HepG2 (cell line): Measurements from ENCODE around the gene ATXN2. TPM values are rescaled to one million over a fixed set of nuclear protein-coding genes. Genes with fewer than 3 reads are reported as not detected.

Experiments used
- DNMT1 ChIP-seq: sonication (generic); formaldehyde crosslinking; IDR thresholded peaks from 2 replicates; pipeline ENCODE4 v1.5.1; 2020; ENCODE audit warnings: mild to moderate bottlenecking, missing genetic modification reagents
- ERF ChIP-seq: IDR thresholded peaks from 2 replicates; pipeline ENCODE4 v1.6.1; 2018; ENCODE audit warnings: missing biosample characterization, missing genetic modification reagents
- GABPB1 ChIP-seq: IDR thresholded peaks from 2 replicates; pipeline ENCODE4 v1.6.1; 2016; ENCODE audit warnings: mild to moderate bottlenecking, missing genetic modification reagents, moderate library complexity, missing compliant biosample characterization
- GTF2F1 ChIP-seq: fragments of 150-350 bp; IDR thresholded peaks from 2 replicates; pipeline ENCODE4 v1.6.1; 2014; ENCODE audit warnings: low read length
- HDAC1 ChIP-seq: sonication (generic); formaldehyde crosslinking; IDR thresholded peaks from 2 replicates; pipeline ENCODE4 v1.5.1; 2020; ENCODE audit warnings: mild to moderate bottlenecking, missing genetic modification reagents
- MAFG ChIP-seq: sonication (generic); formaldehyde crosslinking; IDR thresholded peaks from 2 replicates; pipeline ENCODE4 v1.5.1; 2020; ENCODE audit warnings: mild to moderate bottlenecking, missing genetic modification reagents
- PAF1 ChIP-seq: IDR thresholded peaks from 2 replicates; pipeline ENCODE4 v1.6.1; 2016; ENCODE audit warnings: missing genetic modification reagents, missing compliant biosample characterization
- RBM22 ChIP-seq: fragments of 200-400 bp; formaldehyde crosslinking; optimal IDR thresholded peaks from 2 replicates; pipeline ENCODE3; 2017; ENCODE audit warnings: mild to moderate bottlenecking, low read length, moderate library complexity
- SNRNP70 ChIP-seq: fragments of 200-400 bp; formaldehyde crosslinking; IDR thresholded peaks from 2 replicates; pipeline ENCODE4 v1.6.1; 2017; ENCODE audit warnings: mild to moderate bottlenecking, low read depth, low read length, moderate library complexity
- ZC3H13 ChIP-seq: sonication (generic); formaldehyde crosslinking; IDR thresholded peaks from 2 replicates; pipeline ENCODE4 v1.8.1; 2023; ENCODE audit warnings: mild to moderate bottlenecking, missing genetic modification reagents, moderate library complexity
- ZFX ChIP-seq: sonication (generic); formaldehyde crosslinking; IDR thresholded peaks from 2 replicates; pipeline ENCODE4 v1.4.0; 2020; ENCODE audit warnings: mild to moderate bottlenecking, low read depth, missing genetic modification reagents, moderate library complexity
- ZNF263 ChIP-seq: sonication (generic); formaldehyde crosslinking; IDR thresholded peaks from 2 replicates; pipeline ENCODE4 v1.4.0; 2020; ENCODE audit warnings: missing genetic modification reagents
- ZNF564 ChIP-seq: sonication (generic); formaldehyde crosslinking; IDR thresholded peaks from 2 replicates; pipeline ENCODE4 v1.8.1; 2023; ENCODE audit warnings: mild to moderate bottlenecking, missing genetic modification reagents
- ZNF572 ChIP-seq: sonication (generic); formaldehyde crosslinking; IDR thresholded peaks from 2 replicates; pipeline ENCODE4 v1.5.1; 2020; ENCODE audit warnings: mild to moderate bottlenecking, missing genetic modification reagents
- ZNF703 ChIP-seq: sonication (generic); formaldehyde crosslinking; IDR thresholded peaks from 2 replicates; pipeline ENCODE4 v1.5.1; 2020; ENCODE audit warnings: missing genetic modification reagents, mild to moderate bottlenecking, moderate library complexity, borderline replicate concordance
- ZSCAN12 ChIP-seq: sonication (generic); formaldehyde crosslinking; IDR thresholded peaks from 2 replicates; pipeline ENCODE4 v1.9.0; 2021; ENCODE audit warnings: mild to moderate bottlenecking, missing genetic modification reagents
- polyA plus RNA-seq, 8 experiments: library from polyadenylated mRNA; depleted of rRNA in 3 of 8; stranded (reverse) in 7 of 8; unstranded in 1 of 8; fragments of >200 nt; fragmentation: Illumina TruSeq in 4 of 8; extraction: Trizol in 4 of 8; gene quantifications; 2 replicates each; pipeline versions ENCODE4 v1.2.1 to v1.2.3, GENCODE V29; 2011 to 2016; ENCODE audit warnings: low read depth in 4 of 8, missing spikeins in 1 of 8, mixed read lengths in 1 of 8; ENCODE audit not compliant: insufficient read depth in 1 of 8
- total RNA-seq, 5 experiments: library from RNA; depleted of rRNA; stranded (reverse); fragments of >200 nt; fragmentation: Illumina TruSeq; extraction: Trizol; gene quantifications; 2 replicates each; pipeline ENCODE4 v1.2.3, GENCODE V29; 2016; ENCODE audit warnings: low read depth in 1 of 5
- TF ChIP-seq, protein P1 (sequence below): IDR thresholded peaks from 2 replicates; pipeline ENCODE4 v1.6.1; 2016; ENCODE audit warnings: low read depth, missing genetic modification reagents, missing compliant biosample characterization
- TF ChIP-seq, protein P2 (sequence below): IDR thresholded peaks from 2 replicates; pipeline ENCODE4 v1.4.0; 2020; ENCODE audit warnings: mild to moderate bottlenecking, missing genetic modification reagents
- TF ChIP-seq, protein P3 (sequence below): sonication (generic); formaldehyde crosslinking; IDR thresholded peaks from 2 replicates; pipeline ENCODE4 v1.5.0; 2020; ENCODE audit warnings: missing genetic modification reagents

Gene ATXN2
- total and polyA plus RNA-seq, 2 of the 13 experiments (the other 11 are each of a cell fraction or from before 2014, with no cell fraction given), result 18.1 to 27.1 TPM

DNA sequence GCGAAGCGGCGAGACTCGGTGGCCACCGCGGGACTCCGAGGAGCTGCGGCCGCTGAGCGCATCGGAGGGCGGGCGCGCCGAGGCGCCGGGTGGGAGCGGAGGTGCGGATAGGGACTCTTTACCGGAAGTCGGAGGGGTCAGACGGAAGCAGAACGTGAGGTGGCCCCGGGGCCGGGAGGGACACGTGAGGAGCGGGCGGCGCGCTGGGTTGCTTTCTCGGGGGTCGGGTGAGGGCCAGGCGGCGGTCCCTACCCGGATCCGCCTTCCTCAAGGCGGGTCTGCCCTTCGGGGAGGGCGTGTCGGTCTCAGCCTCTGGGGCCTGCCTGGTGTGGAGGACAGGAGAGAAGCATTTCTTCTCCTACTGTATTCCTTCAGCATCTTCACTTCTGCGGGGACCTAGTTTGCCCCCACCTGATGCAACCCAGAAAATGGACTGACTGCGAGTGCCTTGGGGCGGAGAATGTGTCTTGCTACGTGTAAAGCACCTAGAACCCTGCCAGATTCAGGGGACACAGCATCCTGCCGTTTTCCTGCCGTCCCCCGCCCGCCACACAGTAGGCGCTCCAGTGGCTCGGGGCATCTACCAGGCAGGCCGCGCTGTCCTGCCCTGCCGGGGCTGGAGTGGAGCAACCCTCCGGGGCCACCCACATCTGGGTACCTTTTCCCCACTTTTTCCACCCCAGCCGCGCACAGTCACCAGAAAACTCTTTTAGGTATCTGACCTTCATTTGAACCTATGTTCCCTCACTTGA, 514 bp upstream of the ATXN2 start (continued):
- TF ChIP-seq PAF1 (CRISPR knock-in tag) (no peak), GABPB1 (CRISPR knock-in tag) (peak; percentile 95), ERF (CRISPR knock-in tag) (no peak), ZNF263 (no peak; the same call in 1 of the 2 replicates), ZNF564 (peak; percentile 68; the same call in 1 of the 2 replicates), HDAC1 (CRISPR knock-in tag) (peak; percentile 74; the same call in 1 of the 2 replicates), ZSCAN12 (CRISPR knock-in tag) (no peak), ZNF703 (CRISPR knock-in tag) (no peak), ZNF572 (CRISPR knock-in tag) (no peak), ZFX (CRISPR knock-in tag) (peak; percentile 88), RBM22 (peak; percentile 89), MAFG (CRISPR knock-in tag) (no peak), SNRNP70 (no peak), ZC3H13 (CRISPR knock-in tag) (no peak), GTF2F1 (no peak), DNMT1 (no peak; the same call in 1 of the 2 replicates)
- TF ChIP-seq, protein P1, sequence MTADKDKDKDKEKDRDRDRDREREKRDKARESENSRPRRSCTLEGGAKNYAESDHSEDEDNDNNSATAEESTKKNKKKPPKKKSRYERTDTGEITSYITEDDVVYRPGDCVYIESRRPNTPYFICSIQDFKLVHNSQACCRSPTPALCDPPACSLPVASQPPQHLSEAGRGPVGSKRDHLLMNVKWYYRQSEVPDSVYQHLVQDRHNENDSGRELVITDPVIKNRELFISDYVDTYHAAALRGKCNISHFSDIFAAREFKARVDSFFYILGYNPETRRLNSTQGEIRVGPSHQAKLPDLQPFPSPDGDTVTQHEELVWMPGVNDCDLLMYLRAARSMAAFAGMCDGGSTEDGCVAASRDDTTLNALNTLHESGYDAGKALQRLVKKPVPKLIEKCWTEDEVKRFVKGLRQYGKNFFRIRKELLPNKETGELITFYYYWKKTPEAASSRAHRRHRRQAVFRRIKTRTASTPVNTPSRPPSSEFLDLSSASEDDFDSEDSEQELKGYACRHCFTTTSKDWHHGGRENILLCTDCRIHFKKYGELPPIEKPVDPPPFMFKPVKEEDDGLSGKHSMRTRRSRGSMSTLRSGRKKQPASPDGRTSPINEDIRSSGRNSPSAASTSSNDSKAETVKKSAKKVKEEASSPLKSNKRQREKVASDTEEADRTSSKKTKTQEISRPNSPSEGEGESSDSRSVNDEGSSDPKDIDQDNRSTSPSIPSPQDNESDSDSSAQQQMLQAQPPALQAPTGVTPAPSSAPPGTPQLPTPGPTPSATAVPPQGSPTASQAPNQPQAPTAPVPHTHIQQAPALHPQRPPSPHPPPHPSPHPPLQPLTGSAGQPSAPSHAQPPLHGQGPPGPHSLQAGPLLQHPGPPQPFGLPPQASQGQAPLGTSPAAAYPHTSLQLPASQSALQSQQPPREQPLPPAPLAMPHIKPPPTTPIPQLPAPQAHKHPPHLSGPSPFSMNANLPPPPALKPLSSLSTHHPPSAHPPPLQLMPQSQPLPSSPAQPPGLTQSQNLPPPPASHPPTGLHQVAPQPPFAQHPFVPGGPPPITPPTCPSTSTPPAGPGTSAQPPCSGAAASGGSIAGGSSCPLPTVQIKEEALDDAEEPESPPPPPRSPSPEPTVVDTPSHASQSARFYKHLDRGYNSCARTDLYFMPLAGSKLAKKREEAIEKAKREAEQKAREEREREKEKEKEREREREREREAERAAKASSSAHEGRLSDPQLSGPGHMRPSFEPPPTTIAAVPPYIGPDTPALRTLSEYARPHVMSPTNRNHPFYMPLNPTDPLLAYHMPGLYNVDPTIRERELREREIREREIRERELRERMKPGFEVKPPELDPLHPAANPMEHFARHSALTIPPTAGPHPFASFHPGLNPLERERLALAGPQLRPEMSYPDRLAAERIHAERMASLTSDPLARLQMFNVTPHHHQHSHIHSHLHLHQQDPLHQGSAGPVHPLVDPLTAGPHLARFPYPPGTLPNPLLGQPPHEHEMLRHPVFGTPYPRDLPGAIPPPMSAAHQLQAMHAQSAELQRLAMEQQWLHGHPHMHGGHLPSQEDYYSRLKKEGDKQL (CRISPR knock-in tag), result no peak
- TF ChIP-seq, protein P2, sequence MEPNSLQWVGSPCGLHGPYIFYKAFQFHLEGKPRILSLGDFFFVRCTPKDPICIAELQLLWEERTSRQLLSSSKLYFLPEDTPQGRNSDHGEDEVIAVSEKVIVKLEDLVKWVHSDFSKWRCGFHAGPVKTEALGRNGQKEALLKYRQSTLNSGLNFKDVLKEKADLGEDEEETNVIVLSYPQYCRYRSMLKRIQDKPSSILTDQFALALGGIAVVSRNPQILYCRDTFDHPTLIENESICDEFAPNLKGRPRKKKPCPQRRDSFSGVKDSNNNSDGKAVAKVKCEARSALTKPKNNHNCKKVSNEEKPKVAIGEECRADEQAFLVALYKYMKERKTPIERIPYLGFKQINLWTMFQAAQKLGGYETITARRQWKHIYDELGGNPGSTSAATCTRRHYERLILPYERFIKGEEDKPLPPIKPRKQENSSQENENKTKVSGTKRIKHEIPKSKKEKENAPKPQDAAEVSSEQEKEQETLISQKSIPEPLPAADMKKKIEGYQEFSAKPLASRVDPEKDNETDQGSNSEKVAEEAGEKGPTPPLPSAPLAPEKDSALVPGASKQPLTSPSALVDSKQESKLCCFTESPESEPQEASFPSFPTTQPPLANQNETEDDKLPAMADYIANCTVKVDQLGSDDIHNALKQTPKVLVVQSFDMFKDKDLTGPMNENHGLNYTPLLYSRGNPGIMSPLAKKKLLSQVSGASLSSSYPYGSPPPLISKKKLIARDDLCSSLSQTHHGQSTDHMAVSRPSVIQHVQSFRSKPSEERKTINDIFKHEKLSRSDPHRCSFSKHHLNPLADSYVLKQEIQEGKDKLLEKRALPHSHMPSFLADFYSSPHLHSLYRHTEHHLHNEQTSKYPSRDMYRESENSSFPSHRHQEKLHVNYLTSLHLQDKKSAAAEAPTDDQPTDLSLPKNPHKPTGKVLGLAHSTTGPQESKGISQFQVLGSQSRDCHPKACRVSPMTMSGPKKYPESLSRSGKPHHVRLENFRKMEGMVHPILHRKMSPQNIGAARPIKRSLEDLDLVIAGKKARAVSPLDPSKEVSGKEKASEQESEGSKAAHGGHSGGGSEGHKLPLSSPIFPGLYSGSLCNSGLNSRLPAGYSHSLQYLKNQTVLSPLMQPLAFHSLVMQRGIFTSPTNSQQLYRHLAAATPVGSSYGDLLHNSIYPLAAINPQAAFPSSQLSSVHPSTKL (CRISPR knock-in tag), result peak; percentile 53
- TF ChIP-seq, protein P3, sequence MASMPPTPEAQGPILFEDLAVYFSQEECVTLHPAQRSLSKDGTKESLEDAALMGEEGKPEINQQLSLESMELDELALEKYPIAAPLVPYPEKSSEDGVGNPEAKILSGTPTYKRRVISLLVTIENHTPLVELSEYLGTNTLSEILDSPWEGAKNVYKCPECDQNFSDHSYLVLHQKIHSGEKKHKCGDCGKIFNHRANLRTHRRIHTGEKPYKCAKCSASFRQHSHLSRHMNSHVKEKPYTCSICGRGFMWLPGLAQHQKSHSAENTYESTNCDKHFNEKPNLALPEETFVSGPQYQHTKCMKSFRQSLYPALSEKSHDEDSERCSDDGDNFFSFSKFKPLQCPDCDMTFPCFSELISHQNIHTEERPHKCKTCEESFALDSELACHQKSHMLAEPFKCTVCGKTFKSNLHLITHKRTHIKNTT (CRISPR knock-in tag), result no peak
